ENCODE measurements around the gene PRR27.

GRCh38 chr4:70177090-70177489 lies 23.1 kb downstream of the PRR27 start:
- TF ChIP-seq EZH2phosphoT487 (IDR thresholded peaks at IDR 0.05; ENCODE audit: low read length) (no peak), CTCF (IDR thresholded peaks at IDR 0.05; ENCODE audit: low read length) (no peak)

Measured in MM.1S (cell line).